ENCODE measurements around the gene FLT4. TPM values are rescaled to one million over a fixed set of nuclear protein-coding genes. Genes with fewer than 3 reads are reported as not detected.

FLT4 gene
- total RNA-seq, 2 experiments from 2014 or later: 1.7 to 2.8 TPM

DNA sequence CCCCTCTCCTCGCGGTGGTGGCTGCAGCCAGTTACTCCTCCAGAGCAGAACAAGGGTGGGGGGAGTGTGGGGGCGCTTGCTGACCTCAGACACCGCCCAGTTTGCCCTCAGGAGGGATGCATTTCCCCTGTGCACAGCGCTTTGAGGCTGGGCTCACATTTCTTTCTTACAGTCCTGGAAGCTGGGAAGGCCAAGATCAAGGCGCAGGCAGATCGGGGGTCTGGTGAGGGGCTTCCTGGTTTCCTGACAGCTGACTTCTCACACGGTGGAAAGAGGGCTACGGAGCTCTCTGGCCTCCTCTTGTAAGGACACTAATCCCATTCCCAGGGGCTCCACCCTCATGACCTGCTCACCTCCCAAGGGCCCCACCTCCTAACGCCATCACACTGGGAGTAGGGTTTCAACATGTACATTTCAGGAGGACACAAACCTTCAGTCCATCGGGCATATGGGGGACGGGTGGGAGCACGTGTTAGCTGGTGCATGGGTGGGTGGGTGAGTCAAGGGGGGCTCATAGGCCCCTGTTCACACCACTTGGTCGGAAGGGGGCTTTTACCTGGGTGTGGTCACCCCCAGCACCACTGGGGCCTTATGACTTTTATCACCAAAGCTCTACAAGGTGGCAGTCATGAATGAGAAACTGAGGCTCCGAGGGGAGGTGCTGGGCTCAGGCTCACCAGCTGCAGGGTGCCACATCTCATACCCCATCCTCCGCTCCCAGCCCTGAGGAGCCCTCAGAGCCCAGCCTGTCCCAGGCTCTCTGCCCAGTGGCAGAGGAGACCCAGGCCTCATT lies 50.4 kb downstream of the FLT4 start:
- Mint-ChIP-seq H3K27ac (no peak overlapping the region), H3K9me3 (ENCODE audit: low read depth) (no peaks in the 10 kb centered on the region), H3K36me3 (no peaks in the 10 kb centered on the region), H3K4me1 (no peaks in the 10 kb centered on the region), H3K4me3 (no peak overlapping the region), H3K27me3 (no peaks in the 10 kb centered on the region)
- DNase-seq (peak; percentile 31), ATAC-seq (no peak)
- CTCF ChIA-PET: no interaction called here

DNA sequence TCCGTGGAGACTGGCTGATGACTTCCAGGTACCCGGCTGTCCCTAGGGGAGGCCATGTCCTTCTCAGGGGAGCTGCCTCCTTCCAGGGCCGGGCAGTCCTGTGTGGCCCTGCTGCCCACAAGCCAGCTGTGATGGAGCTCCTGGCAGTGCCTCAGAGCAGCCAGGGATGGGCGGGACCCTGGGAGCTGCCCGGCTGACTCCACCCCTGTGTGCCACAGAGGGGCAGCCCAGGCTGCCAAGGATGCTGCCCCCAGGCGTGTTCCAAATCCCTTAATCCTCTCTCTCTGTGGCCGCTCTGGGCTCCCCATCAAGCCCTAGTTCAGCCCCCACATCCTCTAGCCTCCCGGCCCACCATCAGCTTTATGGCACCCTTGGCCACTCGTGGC lies 51.1 kb downstream of the FLT4 start:
- peak; percentile 31 for DNase-seq
- peaks cover 4% of the 10 kb centered on the region for H3K27me3 Mint-ChIP-seq
- H3K9me3 Mint-ChIP-seq (ENCODE audit: low read depth): no peaks in the 10 kb centered on the region

DNA sequence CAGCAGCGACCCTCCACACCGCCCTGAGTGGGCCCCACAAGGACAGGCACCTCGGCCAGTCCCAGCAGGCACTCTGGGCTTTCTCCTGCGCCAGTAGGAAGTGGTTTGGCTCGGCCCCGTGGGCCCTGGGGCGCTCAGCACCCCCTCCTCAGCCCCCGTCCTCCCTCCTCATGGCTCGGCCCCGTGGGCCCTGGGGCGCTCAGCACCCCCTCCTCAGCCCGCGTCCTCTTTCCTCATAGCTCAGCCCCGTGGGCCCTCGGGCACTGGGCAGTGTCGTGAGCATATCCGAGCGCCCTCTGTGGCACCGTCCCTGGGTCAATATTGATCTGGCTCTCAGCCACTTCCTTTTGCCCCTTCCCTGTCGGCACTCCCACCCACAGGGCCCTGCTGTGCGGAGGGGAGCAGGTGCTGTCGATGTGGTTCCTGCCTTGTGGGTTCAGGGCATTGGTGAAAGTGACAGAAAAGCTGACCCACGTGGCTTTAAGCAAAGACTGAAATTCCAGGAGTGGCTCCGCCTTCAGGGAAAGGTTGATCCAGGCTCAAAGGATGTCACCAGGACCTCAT lies 52.6 kb downstream of the FLT4 start:
- Mint-ChIP-seq H3K27ac (no peak overlapping the region), H3K4me1 (peaks cover 4% of the 10 kb centered on the region), H3K4me3 (no peak overlapping the region), H3K36me3 (peaks cover 2% of the 10 kb centered on the region), H3K27me3 (peaks cover 18% of the 10 kb centered on the region), H3K9me3 (ENCODE audit: low read depth) (no peaks in the 10 kb centered on the region)
- ATAC-seq (no peak), DNase-seq (no peak)
- CTCF ChIA-PET: no interaction called here

More for the DNA sequence above, 51.1 kb downstream of the FLT4 start:
- Mint-ChIP-seq H3K27ac (no peak overlapping the region), H3K4me1 (no peaks in the 10 kb centered on the region), H3K36me3 (no peaks in the 10 kb centered on the region), H3K4me3 (no peak overlapping the region)
- CTCF ChIA-PET: no interaction called here
- ATAC-seq: no peak

DNA sequence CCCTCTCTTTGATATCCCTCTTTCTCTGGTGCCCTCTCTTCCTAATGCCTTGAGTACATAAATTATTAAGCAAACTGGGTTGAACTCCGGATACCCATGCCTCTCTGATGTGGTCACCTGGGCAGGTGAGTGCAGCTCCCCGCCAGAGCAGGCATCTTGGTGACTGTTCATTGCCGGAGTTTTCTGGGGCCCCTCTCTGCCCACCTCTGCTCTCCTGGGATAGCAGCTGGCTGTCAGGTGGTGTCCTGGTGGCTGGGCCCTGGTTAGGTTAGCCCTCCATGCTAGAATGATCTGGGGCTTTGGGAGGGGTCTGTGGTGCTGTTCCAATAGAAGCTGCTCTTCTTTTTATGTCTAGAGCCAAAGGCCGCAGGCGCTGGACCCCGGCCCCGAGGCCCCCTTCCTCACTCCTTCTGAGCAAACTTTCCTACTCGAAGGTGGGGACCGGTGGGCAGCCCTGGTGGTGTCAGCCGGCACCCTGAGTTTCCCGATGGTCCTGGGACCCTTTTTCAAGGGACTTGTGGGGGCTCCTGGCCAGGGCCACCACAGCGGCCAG lies 53.2 kb downstream of the FLT4 start:
- H3K36me3 Mint-ChIP-seq: peaks cover 2% of the 10 kb centered on the region
- CTCF ChIA-PET: no interaction called here

DNA sequence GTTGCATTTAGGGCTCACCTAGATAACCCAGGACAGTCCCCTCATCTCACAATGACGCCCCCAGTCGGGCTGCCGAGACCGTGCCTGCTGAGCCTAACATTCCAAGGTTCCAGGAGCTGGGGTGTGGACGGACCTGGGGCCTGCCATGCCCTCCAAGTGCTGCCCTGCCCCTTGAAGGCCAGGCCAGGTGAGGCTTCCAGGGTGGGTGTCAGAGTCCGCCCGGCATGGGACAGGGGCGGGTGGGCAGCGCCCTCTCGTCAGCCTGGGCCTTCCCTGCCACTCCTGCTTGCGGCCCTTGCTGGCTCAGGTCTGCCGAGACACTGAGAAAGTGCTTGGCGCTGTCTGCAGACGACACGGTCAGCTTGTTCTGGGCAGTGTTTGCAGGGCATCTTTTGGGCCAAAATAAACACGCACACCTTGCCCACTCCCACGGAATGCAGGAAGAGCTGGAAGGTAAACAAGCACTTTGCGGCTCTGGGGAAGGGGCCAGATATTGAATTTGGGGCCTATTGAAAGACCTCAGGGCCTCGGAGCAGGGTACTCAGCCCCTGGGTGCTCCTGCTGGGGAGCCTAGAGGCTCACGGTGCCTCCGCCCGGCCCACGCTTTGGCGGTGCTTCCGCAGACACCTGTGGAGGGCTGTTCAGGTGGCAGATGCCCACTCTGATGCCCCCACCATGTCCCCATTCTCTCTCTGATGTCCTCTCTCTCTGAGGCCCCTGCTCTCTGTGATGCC lies 53.9 kb downstream of the FLT4 start:
- Mint-ChIP-seq H3K4me3 (no peak overlapping the region), H3K27me3 (peaks cover 18% of the 10 kb centered on the region), H3K4me1 (peaks cover 4% of the 10 kb centered on the region), H3K27ac (no peak overlapping the region), H3K9me3 (ENCODE audit: low read depth) (no peaks in the 10 kb centered on the region), H3K36me3 (peaks cover 2% of the 10 kb centered on the region)
- no peak for ATAC-seq
- CTCF ChIA-PET: no interaction called here
- DNase-seq: peak; percentile 7

More for the DNA sequence above, 53.2 kb downstream of the FLT4 start:
- peaks cover 18% of the 10 kb centered on the region for H3K27me3 Mint-ChIP-seq
- H3K4me1 Mint-ChIP-seq: peaks cover 4% of the 10 kb centered on the region
- H3K4me3 Mint-ChIP-seq: no peak overlapping the region
- H3K27ac Mint-ChIP-seq: no peak overlapping the region
- ATAC-seq (no peak), DNase-seq (peak; percentile 4)
- no peaks in the 10 kb centered on the region for H3K9me3 Mint-ChIP-seq (ENCODE audit: low read depth)

- no peak for ATAC-seq
- Mint-ChIP-seq H3K36me3 (peaks cover 2% of the 10 kb centered on the region), H3K4me3 (no peak overlapping the region), H3K27me3 (peaks cover 19% of the 10 kb centered on the region), H3K9me3 (ENCODE audit: low read depth) (no peaks in the 10 kb centered on the region), H3K4me1 (peaks cover 4% of the 10 kb centered on the region), H3K27ac (no peak overlapping the region)
- no peak for DNase-seq
- CTCF ChIA-PET: no interaction called here
These were observed 54.4 kb downstream of the FLT4 start for GRCh38 chr5:180595046-180595379.

GRCh38 chr5:180594311-180595045 lies 54.9 kb downstream of the FLT4 start:
- Mint-ChIP-seq H3K27me3 (peaks cover 24% of the 10 kb centered on the region), H3K4me1 (peaks cover 9% of the 10 kb centered on the region), H3K36me3 (peaks cover 2% of the 10 kb centered on the region), H3K27ac (no peak overlapping the region), H3K4me3 (no peak overlapping the region), H3K9me3 (ENCODE audit: low read depth) (no peaks in the 10 kb centered on the region)
- CTCF ChIA-PET: no interaction called here
- DNase-seq (peak; percentile 25), ATAC-seq (no peak)

GRCh38 chr5:180593446-180594206 lies 55.8 kb downstream of the FLT4 start:
- DNase-seq (peak; percentile 35), ATAC-seq (no peak)
- Mint-ChIP-seq H3K9me3 (ENCODE audit: low read depth) (no peaks in the 10 kb centered on the region), H3K27ac (no peak overlapping the region), H3K36me3 (peaks cover 2% of the 10 kb centered on the region), H3K4me3 (no peak overlapping the region), H3K4me1 (peaks cover 9% of the 10 kb centered on the region), H3K27me3 (peaks cover 32% of the 10 kb centered on the region)
- CTCF ChIA-PET: no interaction called here

DNA sequence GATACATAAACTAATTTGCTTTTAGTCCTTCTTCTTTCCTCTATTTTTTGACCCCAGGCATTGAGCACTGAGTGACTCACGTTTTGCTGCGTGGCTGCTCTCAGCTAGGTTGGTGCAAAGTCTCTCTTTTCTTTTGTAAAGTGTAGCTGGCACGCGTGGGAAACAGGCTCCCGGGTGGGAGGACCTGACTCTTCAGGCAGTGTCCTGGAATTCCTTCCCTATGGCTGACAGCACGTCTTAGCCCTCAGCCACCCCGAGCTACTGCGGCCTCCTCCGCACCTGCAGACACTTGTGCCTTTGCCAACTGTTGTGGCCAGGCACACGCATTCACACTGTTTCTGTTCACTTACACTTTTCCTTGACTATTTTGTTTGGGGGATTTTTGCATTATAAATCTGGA lies 57.2 kb downstream of the FLT4 start:
- ATAC-seq (no peak), DNase-seq (no peak)
- Mint-ChIP-seq H3K4me1 (peaks cover 9% of the 10 kb centered on the region), H3K4me3 (no peak overlapping the region), H3K27ac (no peak overlapping the region), H3K36me3 (peaks cover 2% of the 10 kb centered on the region), H3K9me3 (ENCODE audit: low read depth) (no peaks in the 10 kb centered on the region), H3K27me3 (peaks cover 38% of the 10 kb centered on the region)
- CTCF ChIA-PET: no interaction called here

- Mint-ChIP-seq H3K27ac (no peak within 1 kb of the TSS), H3K36me3 (peaks cover 2% of the 10 kb centered on the region), H3K27me3 (peaks cover 43% of the 10 kb centered on the region), H3K4me1 (peaks cover 9% of the 10 kb centered on the region), H3K9me3 (ENCODE audit: low read depth) (no peaks in the 10 kb centered on the region), H3K4me3 (no peak within 1 kb of the TSS)
- CTCF ChIA-PET: no interaction called here
- ATAC-seq (no peak), DNase-seq (peak; percentile 22)
These were observed 58.0 kb downstream of the FLT4 start, which contains the start of gene SCGB3A1 for GRCh38 chr5:180591311-180591887. Gene SCGB3A1, minus strand, starts transcription at chr5:180591499. Its CDS starts 37 bp downstream, at chr5:180591462.

DNA sequence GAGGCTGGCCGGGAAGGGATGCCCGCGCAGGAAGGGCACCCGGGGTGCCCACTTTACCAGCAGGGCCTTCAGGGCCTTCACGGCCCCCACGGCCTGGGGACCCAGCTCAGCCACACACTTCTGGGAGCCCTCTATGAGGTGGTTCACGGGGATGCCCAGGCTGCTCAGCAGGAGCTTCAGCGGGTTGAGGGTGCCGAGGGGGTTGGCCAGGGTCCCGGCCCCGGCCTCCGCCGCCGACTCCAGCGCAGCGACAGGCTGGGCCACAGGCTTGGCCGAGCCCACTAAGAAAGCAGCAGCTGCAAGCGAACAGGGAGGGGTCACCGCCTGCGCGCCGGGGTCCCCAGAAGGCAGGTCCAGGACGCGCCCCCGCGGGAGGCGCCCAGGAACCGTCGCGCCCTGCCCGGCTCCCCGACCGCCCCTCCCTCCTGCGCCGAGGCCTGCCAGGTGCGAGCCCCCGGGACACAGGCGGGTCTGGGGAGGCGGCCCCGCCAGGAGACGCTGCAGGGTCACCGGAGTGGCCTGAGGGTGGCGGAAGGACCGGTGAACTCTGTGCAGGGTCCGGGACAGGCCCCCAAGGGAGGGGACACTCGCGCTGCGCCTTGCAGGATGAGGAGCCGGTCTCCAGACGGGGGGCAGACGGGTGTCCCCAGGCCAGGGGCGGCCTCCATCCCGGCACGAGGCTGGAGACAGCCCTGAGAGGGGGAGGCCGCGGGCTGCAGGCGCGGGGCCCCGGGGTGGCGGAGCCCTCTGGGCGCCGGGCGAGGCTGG lies 58.7 kb downstream of the FLT4 start:
- DNase-seq (peak; percentile 29), ATAC-seq (peak; percentile 37)
- no peak overlapping the region for H3K4me3 Mint-ChIP-seq
- no peaks in the 10 kb centered on the region for H3K9me3 Mint-ChIP-seq (ENCODE audit: low read depth)
- H3K36me3 Mint-ChIP-seq: peaks cover 2% of the 10 kb centered on the region
- no peak overlapping the region for H3K27ac Mint-ChIP-seq
- H3K27me3 Mint-ChIP-seq: peaks cover 45% of the 10 kb centered on the region
- peaks cover 9% of the 10 kb centered on the region for H3K4me1 Mint-ChIP-seq
- CTCF ChIA-PET: no interaction called here
